ENCODE results near the gene MT1A. TPM values are rescaled to one million over a fixed set of nuclear protein-coding genes. Genes with fewer than 3 reads are reported as not detected.

The MT1A gene
- total and polyA plus RNA-seq, 10 of the 15 experiments (the other 5 are each of a cell fraction or from before 2014, with no cell fraction given): not detected

DNA sequence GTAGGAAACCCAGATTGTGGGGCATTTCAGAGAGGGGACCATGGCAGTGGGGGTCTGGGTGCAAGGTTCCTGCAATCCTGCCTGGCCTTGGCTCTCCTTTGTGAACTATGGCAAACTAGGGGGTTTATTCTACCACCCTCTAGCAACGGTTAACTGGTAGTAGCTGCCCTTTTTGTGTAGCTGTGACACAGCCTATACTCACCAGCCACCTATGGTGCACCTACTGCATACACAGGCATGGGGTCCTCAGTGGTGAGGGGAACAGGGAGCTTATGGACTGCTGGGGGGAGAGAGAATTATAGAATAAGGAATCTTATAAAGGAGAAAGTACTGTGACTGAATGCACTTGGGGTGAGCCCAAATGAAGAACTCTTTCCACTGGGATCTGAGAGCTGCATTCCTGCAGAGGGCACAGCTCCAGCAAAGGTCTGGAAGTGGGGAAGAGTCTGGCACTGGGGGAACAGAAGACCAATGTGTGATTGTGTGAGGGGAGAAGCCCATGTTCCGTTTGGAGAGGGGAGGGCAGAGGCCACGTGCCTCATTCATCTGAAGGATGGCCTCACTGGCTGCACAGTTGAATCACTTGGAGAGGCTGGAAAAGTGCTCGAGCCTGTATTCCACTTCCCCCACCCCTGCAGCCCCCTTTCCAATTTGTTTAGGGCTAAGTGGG lies 45.9 kb downstream of the MT1A start (continued):
- TF ChIP-seq, protein P1, sequence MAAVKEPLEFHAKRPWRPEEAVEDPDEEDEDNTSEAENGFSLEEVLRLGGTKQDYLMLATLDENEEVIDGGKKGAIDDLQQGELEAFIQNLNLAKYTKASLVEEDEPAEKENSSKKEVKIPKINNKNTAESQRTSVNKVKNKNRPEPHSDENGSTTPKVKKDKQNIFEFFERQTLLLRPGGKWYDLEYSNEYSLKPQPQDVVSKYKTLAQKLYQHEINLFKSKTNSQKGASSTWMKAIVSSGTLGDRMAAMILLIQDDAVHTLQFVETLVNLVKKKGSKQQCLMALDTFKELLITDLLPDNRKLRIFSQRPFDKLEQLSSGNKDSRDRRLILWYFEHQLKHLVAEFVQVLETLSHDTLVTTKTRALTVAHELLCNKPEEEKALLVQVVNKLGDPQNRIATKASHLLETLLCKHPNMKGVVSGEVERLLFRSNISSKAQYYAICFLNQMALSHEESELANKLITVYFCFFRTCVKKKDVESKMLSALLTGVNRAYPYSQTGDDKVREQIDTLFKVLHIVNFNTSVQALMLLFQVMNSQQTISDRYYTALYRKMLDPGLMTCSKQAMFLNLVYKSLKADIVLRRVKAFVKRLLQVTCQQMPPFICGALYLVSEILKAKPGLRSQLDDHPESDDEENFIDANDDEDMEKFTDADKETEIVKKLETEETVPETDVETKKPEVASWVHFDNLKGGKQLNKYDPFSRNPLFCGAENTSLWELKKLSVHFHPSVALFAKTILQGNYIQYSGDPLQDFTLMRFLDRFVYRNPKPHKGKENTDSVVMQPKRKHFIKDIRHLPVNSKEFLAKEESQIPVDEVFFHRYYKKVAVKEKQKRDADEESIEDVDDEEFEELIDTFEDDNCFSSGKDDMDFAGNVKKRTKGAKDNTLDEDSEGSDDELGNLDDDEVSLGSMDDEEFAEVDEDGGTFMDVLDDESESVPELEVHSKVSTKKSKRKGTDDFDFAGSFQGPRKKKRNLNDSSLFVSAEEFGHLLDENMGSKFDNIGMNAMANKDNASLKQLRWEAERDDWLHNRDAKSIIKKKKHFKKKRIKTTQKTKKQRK (IDR thresholded peaks at IDR 0.05; ENCODE audit: low read depth, low read length): no peak
- TF ChIP-seq POLR2AphosphoS2 (IDR thresholded peaks at IDR 0.05; ENCODE audit: low read depth, low read length) (no peak), IKZF1 (conservative IDR thresholded peaks at IDR 0.05) (no peak), ZNF24 (IDR thresholded peaks at IDR 0.05) (no peak), ZNF217 (IDR thresholded peaks at IDR 0.05) (no peak), KDM1A (IDR thresholded peaks at IDR 0.05; ENCODE audit: borderline replicate concordance) (no peak), RB1 (IDR thresholded peaks at IDR 0.05; ENCODE audit: borderline replicate concordance) (no peak), SIX5 (IDR thresholded peaks at IDR 0.05; ENCODE audit: low read depth, low read length, severe bottlenecking) (no peak), PAX5 (IDR thresholded peaks at IDR 0.05; ENCODE audit: borderline replicate concordance, low read depth, low read length) (no peak), ATF2 (IDR thresholded peaks at IDR 0.05; ENCODE audit: low read length) (no peak)
- TF ChIP-seq, protein P2, sequence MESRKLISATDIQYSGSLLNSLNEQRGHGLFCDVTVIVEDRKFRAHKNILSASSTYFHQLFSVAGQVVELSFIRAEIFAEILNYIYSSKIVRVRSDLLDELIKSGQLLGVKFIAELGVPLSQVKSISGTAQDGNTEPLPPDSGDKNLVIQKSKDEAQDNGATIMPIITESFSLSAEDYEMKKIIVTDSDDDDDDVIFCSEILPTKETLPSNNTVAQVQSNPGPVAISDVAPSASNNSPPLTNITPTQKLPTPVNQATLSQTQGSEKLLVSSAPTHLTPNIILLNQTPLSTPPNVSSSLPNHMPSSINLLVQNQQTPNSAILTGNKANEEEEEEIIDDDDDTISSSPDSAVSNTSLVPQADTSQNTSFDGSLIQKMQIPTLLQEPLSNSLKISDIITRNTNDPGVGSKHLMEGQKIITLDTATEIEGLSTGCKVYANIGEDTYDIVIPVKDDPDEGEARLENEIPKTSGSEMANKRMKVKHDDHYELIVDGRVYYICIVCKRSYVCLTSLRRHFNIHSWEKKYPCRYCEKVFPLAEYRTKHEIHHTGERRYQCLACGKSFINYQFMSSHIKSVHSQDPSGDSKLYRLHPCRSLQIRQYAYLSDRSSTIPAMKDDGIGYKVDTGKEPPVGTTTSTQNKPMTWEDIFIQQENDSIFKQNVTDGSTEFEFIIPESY (IDR thresholded peaks at IDR 0.05): no peak

All from GM12878 (cell line).